Measurements from ENCODE around the gene SH2D4B.

SH2D4B gene

DNA sequence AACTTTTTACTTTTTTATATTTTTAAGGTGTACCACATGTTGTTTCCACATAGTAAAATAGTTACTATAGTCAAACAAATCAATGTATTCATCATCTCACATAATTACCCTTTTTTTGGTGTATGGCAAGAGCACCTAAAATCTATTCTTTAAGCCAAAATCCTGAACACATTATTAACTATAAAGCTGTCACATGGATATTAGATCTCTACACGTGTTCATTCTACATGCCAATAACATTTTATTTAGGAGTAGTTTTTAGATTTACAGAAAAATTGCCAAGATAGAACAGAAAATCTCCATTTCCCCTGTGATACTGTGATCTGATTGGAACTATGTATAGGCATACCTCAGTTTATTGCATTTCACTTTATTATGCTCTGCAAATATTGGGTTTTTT is 137.1 kb downstream of the SH2D4B start:
- in situ Hi-C loops (cut with MboI; ENCODE audit: low sequenced_read_pairs): no loop called here

GRCh38 chr10:80681142-80681541 is 143.4 kb downstream of the SH2D4B start:
- in situ Hi-C loops (cut with MboI; ENCODE audit: low sequenced_read_pairs): no loop called here

- in situ Hi-C loops (cut with MboI; ENCODE audit: low sequenced_read_pairs): no loop called here
Observed at GRCh38 chr10:80684259-80684658, 146.6 kb downstream of the SH2D4B start.

DNA sequence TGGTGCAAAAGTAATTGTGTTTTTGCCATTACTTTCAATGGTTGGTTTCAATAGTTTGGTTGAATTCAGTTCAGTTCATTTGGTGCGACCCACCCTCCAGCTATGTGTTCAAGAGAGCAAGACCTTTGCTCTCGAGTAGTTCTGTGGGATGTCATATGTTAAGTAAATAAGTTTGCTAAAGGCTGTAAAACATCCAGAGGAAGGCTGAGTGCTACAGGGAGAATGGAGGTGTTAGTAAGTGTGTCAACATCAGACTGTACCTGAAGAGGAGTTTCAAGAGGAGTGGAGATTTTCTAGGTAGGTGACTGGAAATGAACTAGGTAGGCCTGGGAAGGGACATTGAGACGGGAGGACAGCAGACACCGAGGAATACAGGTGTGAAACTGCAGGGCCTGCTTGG is 147.7 kb downstream of the SH2D4B start:
- in situ Hi-C loops (cut with MboI; ENCODE audit: low sequenced_read_pairs): no loop called here

DNA sequence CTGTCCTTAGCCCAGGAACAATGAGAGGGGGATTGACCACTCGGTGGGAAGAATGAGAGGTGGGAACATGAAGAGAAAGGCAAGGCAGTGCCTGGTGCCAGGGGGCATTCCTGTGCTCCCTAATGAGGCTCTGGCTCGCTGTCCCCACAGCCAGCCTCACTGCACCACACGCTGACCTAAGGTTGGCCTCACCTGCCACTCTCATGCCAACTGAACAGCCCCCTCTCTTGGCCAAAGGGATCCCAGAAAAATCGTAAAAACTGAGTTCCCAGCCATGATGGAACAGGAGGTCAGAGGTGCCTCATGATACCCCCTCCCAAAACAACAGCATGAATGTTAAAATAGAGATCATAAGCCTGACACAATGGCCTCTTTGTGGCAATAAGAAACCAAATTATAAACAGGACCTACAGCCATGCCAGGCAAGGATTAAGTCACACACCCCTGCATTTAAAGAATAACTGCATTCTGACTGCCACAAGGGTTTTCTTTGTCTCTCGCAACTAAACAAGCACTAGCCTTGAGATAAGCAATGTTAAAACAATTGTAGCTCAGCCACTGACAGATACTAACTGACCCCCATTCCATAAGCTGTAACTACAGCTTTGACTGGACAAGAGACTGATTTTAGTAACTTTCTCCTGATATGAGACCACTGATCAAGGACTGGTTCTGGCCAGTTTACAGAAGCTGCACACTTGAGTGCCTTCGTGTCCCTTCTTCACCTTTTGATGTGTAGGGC is 149.2 kb downstream of the SH2D4B start:
- in situ Hi-C loops (cut with MboI; ENCODE audit: low sequenced_read_pairs): no loop called here

DNA sequence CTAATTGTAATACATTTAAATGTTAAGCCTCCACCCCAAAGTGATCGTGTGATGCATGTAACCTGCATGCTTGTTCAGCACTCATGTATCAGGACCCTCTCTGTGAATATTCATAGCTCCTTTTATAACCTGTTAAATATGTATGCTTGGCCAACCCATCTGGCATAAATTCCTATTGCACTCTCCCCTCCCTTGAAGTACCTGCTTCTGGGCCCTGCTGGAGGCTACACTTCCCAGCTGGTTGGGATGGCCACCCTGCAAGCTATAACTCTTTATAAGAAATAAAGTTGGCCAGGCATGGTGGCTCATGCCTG is 149.7 kb downstream of the SH2D4B start:
- in situ Hi-C loops (cut with MboI; ENCODE audit: low sequenced_read_pairs): no loop called here

DNA sequence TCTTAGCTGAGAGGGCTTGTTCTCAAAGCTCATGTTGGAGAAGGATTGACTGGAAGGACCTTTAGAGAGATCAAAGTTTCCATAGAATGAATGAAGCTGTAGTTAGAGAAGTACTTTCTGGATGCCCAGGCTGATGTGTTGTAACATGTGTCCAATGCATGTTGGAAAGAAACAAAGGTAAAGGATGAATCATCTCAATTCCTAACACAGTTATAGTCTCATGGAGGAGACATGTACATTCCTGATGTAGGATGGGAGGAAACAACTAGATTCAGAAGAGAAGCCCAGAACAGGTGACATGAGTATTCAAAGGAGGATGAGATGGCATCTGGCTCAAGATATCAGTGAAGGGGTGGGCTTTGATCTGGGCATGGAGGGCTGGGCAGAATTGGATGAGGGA is 152.7 kb downstream of the SH2D4B start:
- in situ Hi-C loops (cut with MboI; ENCODE audit: low sequenced_read_pairs): no loop called here

- in situ Hi-C loops (cut with MboI; ENCODE audit: low sequenced_read_pairs): no loop called here
Observed at GRCh38 chr10:80691441-80691840, 153.7 kb downstream of the SH2D4B start.

GRCh38 chr10:80693565-80693964 is 155.9 kb downstream of the SH2D4B start:
- in situ Hi-C loops (cut with MboI; ENCODE audit: low sequenced_read_pairs): no loop called here

- in situ Hi-C loops (cut with MboI; ENCODE audit: low sequenced_read_pairs): no loop called here
Observed at GRCh38 chr10:80694930-80695329, 157.2 kb downstream of the SH2D4B start.

All from HL-60/S4 treated with retinoic acid at 250 ng/mL for 4 days and 3 days (cell line).